ENCODE results near the gene COL24A1. TPM values are rescaled to one million over a fixed set of nuclear protein-coding genes. Genes with fewer than 3 reads are reported as not detected.

The COL24A1 gene
- 1 to 10 TPM; 1.8 to 2.4 TPM for total RNA-seq
- 0.75 TPM for polyA plus RNA-seq (ENCODE audit: insufficient read depth, low read depth, low replicate concordance)
- long read RNA-seq, donor 1 = 0 reads
- long read RNA-seq, donor 2 = 0 reads

GRCh38 chr1:86156566-86157455 lies at the start of gene COL24A1:
Gene COL24A1 (minus strand): TSS chr1:86156772. CDS start chr1:86156396, 376 bp downstream.
- no peak for TF ChIP-seq POLR2A (IDR thresholded peaks at IDR 0.05)
- intact Hi-C loops (cut with DNase I; ENCODE audit: low total_unique reads) = no loop called here
- H3K27ac ChIP-seq = no peak within 1 kb of the TSS
- H3K4me1 ChIP-seq = peaks cover 10% of the 10 kb centered on the region
- no peaks in the 10 kb centered on the region for H3K9me3 ChIP-seq
- peak within 1 kb of the TSS; percentile 10 to 40 for H3K4me3 ChIP-seq
- WGBS, 2 donors = 9 to 12% methylated on average over 38 to 52 of the region's 52 CpGs
- H3K36me3 ChIP-seq (ENCODE audit: low read depth, missing control alignments) = no peaks in the 10 kb centered on the region
- no peaks in the 10 kb centered on the region for H3K27me3 ChIP-seq
- DNase-seq = peak; percentile 38

- Histone ChIP-seq H3K4me3 (no peak overlapping the region), H3K27ac (no peak overlapping the region), H3K9me3 (no peaks in the 10 kb centered on the region), H3K36me3 (ENCODE audit: low read depth, missing control alignments) (no peaks in the 10 kb centered on the region), H3K4me1 (no peaks in the 10 kb centered on the region), H3K27me3 (no peaks in the 10 kb centered on the region)
- intact Hi-C loops (cut with DNase I; ENCODE audit: low total_unique reads) = no loop called here
- 81 to 84% methylated on average over 3 of the region's 3 CpGs for WGBS, 2 donors
- no peak for DNase-seq
- TF ChIP-seq CTCF (IDR thresholded peaks at IDR 0.05) (no peak), POLR2A (IDR thresholded peaks at IDR 0.05) (no peak)
Observed at GRCh38 chr1:86205741-86206140, 49.2 kb upstream of the COL24A1 start.

GRCh38 chr1:86202552-86203340 lies 46.2 kb upstream of the COL24A1 start:
- DNase-seq = no peak
- Histone ChIP-seq H3K27me3 (no peaks in the 10 kb centered on the region), H3K27ac (no peak overlapping the region), H3K9me3 (no peaks in the 10 kb centered on the region), H3K4me3 (no peak overlapping the region), H3K4me1 (no peaks in the 10 kb centered on the region), H3K36me3 (ENCODE audit: low read depth, missing control alignments) (no peaks in the 10 kb centered on the region)
- intact Hi-C loops (cut with DNase I; ENCODE audit: low total_unique reads) = no loop called here
- 66 to 82% methylated on average over 4 of the region's 4 CpGs for WGBS, 2 donors
- no peak for TF ChIP-seq CTCF (IDR thresholded peaks at IDR 0.05)
- TF ChIP-seq POLR2A (IDR thresholded peaks at IDR 0.05) = no peak

GRCh38 chr1:86201311-86201710 lies 44.7 kb upstream of the COL24A1 start:
- no peaks in the 10 kb centered on the region for H3K36me3 ChIP-seq (ENCODE audit: low read depth, missing control alignments)
- no peak for DNase-seq
- no peak overlapping the region for H3K27ac ChIP-seq
- intact Hi-C loops (cut with DNase I; ENCODE audit: low total_unique reads) = no loop called here
- H3K4me3 ChIP-seq = no peak overlapping the region
- no peak for TF ChIP-seq CTCF (IDR thresholded peaks at IDR 0.05)
- no peak for TF ChIP-seq POLR2A (IDR thresholded peaks at IDR 0.05)
- no peaks in the 10 kb centered on the region for H3K4me1 ChIP-seq
- WGBS, 2 donors = 73 to 79% methylated on average over 2 of the region's 2 CpGs
- H3K27me3 ChIP-seq = no peaks in the 10 kb centered on the region
- no peaks in the 10 kb centered on the region for H3K9me3 ChIP-seq

GRCh38 chr1:86200901-86201300 lies 44.3 kb upstream of the COL24A1 start:
- DNase-seq = no peak
- intact Hi-C loops (cut with DNase I; ENCODE audit: low total_unique reads) = no loop called here
- Histone ChIP-seq H3K27ac (no peak overlapping the region), H3K36me3 (ENCODE audit: low read depth, missing control alignments) (no peaks in the 10 kb centered on the region), H3K4me1 (no peaks in the 10 kb centered on the region), H3K4me3 (no peak overlapping the region), H3K9me3 (no peaks in the 10 kb centered on the region), H3K27me3 (no peaks in the 10 kb centered on the region)
- TF ChIP-seq POLR2A (IDR thresholded peaks at IDR 0.05) (no peak), CTCF (IDR thresholded peaks at IDR 0.05) (no peak)
- 53 to 72% methylated on average over 8 of the region's 8 CpGs for WGBS, 2 donors
